SW 1271 (cell line): ENCODE data around the gene SIDT2.
"Not testable (repeated sequence)": the region's sequence is repeated elsewhere in the genome, so short reads cannot be mapped to it uniquely, and the experiment has no call there.

Source experiments
- DNase-seq, 2 experiments: peaks; one replicate each; lab custom pipeline; 2025; lab: John Stamatoyannopoulos, UW

The SIDT2 gene

DNA sequence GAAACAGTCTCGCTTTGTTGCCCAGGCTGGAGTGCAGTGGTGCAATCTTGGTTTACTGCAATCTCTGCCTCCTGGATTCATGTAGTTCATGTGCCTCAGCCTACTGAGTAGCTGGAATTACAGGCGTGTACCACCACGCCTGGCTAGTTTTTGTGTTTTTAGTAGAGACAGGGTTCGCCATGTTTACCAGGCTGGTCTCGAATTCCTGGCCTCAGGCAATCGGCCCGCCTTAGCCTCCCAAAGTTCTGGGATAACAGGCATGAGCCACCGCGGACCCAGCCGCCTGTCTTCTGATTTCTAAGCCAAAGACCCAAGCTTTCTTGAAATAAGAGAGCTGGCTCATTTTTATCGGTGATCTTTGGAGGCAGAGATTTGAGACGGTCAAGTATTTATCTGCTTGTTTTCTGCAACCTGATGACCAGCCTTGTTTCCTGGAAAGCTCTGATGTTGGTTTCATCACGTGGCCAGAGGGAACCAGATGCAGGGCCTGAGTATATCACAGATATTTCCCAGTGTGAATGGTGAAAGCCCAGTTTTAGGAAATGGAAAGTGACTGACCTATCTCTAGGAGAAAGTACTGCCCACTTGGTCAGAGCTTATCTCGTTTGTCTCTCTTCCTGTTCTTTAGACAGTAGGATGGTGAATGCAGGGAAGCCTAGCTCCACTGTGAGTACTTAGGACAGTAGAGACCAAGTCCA, 5.7 kb upstream of the SIDT2 start:
- no peak for DNase-seq

DNA sequence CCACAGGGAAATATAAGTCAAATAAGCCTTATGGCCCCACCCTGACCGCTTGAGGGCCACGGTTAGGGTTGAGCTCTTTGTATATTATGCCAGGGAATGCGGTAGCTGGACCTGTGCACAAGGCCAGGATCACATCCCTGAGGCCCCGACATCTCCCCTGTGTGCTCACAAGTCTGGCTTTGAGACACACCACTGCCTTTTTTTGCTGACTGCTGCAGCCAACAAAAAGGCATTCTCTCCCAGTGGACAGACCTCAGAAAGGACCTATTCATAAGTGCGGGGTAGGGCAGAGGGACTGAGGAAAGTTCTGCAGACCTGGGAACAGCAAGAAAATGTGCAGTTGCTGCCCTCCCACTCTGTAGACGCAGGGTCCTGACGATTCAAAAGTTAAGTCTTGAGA, 3.4 kb upstream of the SIDT2 start:
- DNase-seq: no peak

DNA sequence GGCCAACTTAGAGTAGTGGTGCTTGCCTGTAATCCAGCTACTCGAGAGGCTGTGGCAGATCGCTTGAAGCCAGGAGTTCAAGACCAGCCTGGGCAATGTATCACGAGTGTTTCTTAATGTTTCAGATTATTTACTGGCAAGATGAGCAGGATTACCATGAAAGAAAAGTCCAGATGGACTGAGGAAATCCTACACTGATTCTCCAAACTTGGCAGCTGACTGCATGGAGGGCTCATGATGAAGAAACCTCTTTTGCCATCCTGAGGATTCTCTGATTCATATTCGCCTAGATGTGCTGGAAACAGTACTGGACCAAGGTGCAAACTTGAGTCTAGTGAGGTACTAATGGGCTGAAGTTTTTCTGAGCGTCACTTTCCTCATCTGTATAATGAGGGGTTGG, 2.8 kb upstream of the SIDT2 start:
- no peak for DNase-seq

DNA sequence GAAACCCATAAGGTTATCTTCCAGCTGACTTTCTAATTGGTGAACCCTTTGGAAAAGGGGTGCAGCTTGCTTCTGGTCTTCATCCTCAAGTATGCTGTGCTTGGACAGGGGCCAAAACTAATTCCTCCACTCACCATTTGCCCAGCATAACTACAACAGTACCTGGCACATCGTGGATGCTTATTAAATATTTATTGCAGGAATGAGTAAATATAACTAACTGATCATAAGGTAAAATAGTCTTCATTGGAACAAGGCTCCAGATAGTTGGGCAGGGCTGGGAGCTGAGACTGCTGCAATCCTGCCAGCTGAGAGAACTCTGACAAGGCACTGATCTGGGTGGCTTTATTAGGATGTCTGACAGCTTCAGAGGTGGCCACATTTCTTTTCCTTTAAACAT, 2.4 kb upstream of the SIDT2 start:
- DNase-seq: no peak

DNA sequence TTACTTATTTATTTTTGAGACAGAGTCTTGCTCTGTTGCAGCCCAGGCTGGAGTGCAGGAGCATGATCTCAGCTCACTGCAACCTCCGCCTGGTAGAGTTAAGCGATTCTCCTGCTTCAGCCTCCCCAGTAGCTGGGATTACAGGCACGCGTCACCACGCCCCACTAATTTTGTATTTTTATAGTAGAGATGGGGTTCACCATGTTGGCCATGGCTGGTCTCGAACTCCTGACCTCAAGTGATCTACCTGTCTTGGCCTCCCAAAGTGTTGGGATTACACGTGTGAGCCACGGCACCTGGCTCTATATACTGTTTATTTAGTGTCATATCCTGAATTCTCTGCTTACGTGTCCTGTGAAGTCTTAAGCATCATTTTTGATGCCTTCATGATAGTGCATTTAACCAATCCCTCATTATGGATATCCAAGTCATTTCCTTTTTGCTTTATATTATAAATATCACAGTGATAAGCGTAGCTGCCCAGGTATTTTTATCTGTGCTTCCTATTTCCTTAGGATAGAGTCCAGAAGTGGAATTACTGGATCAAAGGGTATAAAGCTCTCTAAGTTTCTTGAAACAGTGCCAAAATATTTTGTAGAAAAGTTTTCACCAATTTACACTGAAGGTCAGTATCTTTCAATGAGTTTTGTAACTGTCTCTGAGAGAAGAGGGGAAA, 871 bp upstream of the SIDT2 start:
- DNase-seq: no peak

DNA sequence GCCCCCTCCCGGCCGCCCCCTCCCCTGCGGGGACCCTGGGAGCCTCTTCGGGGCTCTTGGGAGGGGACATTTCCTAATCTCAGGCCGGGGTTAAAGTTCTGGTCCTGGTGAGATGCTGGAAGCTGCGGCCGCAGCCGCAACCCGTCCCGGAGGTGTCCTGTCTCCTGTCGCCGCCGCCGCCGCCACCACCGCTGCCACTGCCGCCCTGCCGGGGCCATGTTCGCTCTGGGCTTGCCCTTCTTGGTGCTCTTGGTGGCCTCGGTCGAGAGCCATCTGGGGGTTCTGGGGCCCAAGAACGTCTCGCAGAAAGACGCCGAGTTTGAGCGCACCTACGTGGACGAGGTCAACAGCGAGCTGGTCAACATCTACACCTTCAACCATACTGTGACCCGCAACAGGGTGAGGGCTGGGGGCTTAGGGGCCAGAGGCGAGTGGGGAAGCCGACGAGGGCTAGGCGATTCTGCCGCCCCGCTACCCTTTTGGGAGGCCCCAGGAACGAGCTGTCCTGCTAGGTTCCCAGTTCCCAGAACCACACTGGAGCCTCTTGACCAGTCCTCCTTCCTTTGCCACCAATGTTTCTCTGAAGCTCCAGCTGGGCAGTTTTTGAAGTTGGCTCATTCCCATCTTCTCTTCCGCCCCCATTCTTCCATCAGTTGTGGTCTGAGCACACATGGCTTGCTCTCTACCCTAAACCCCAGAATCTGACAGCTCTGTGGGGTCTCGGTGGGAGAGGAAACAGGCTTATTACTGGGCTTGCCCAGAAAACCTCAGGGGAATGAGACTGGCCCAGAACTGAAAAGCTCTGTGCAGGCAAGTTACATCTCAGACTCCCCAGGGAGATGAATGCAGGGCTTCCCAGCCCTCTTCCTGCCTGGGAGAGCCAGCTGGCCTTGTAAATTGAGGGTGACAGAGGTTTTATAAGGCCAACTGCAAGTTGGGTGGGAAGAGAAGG, 781 bp downstream of the SIDT2 start:
- DNase-seq: no peak

DNA sequence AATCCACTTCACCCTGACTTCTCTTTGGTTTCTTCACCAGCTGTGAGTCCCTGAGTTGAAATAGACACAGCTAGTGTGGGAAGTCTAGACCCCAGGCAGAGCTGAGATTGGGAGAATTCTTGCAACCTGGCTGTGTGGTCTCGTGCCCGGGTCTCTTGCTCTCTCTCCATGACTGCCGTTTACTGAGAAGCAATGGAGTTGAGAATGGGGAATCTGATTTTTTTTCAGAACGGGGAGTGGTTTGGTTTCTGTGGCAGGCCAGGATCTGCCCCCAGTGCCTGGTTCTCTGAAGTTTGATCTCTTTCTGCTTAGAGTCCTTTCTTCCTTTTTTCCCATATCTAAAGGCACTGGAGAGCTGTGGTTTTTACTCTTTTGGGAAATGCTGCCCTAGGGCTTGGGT, 1.5 kb downstream of the SIDT2 start:
- no peak for DNase-seq

DNA sequence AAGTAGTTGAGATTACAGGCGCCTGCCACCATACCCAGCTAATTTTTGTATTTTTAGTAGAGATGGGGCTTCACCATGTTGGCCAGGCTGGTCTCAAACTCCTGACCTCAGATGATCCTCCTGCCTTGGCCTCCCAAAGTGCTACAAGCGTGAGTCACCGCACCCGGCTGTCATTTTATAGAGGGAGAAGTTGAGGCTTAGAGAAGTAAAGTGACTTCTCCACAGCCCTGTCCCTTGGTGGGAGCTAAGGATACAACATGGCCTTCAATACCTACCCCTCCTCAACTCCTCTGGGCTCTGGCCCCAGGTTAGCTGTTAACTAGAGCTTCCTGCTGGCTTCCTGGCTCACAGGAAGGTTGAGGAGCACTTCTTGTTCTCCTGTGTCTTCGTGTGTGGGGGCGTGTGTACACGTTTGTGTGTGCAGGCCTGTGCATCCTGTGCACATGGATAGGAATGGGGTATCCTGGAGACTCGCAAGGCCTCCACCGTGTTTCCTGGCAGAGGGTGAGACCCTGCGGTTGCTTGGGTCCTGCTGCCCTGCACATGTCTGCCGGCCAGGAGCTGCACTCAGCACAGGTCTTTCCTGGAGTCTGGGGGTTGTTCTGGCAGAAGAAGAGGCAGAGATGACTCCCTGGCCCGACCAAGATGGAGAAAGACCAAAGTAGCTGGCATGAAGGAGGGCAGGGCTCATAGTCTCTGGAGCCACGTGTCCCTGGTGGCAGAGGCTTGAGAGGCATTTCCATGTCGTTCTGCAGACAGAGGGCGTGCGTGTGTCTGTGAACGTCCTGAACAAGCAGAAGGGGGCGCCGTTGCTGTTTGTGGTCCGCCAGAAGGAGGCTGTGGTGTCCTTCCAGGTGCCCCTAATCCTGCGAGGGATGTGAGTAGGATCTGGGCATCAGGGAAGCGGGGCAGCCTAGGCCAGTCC, 2.4 kb downstream of the SIDT2 start:
- DNase-seq: no peak

DNA sequence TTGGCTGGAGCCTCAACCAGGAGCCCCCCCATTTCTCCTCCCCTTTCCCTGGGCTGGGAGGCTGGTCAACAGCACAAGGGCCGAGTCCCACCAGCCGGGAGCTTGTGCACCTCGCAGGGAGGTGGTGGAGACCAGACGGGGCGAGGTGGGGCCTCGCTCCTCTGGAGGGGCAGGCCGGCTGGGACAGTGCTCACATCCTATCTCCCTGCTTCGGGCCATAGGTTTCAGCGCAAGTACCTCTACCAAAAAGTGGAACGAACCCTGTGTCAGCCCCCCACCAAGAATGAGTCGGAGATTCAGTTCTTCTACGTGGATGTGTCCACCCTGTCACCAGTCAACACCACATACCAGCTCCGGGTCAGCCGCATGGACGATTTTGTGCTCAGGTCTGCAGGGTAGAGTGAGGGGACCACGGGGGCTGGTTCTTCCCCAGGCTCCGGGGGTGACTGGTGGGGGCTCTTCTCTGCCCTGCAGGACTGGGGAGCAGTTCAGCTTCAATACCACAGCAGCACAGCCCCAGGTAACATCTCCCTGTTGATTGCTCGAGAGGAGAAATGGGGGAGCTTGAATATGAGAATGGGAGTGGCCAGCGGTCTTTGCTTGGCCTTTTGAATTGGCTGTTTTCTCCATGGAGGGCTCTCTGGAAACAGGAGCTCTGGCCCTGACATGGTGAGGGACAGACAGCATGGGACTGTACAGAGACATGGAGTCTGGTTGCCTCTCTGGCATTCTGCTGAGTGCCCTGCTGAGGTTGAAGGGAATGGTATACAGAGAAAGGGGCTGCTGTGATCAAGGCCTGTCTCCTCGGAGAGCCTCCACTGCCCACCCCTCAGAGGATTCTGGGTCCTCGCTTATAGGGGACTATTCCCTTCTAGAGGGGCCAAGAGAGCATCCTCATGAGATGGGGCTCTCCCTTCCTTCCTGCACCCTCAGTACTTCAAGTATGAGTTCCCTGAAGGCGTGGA, 3.3 kb downstream of the SIDT2 start:
- no peak for DNase-seq

DNA sequence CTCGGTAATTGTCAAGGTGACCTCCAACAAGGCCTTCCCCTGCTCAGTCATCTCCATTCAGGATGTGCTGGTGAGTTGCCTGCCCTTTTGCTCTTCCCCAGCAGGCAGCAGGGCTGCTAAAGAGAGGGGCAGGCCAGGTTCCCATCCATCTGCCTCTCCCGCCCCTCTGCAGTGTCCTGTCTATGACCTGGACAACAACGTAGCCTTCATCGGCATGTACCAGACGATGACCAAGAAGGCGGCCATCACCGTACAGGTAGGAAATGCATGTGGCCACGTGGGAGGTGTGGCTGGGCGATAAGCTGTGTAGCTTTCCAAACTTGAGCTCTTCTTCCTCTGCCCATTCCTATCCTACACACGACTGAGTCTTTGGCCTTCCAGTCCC, 4.0 kb downstream of the SIDT2 start:
- no peak for DNase-seq

DNA sequence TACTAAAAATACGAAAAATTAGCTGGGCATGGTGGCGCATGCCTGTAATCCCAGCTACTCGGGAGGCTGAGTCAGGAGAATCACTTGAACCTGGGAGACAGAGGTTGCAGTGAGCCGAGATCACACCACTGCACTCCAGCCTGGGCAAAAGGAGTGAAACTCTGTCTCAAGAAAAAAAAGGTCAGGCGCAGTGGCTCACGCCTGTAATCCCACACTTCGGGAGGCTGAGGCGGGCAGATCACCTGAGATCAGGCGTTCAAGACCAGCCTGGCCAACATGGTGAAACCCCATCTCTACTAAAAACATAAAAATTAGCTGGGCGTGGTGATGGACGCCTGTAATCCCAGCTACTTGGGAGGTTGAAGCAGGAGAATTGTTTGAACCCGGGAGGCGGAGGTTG, 4.6 kb downstream of the SIDT2 start:
- not testable (repeated sequence) for DNase-seq

DNA sequence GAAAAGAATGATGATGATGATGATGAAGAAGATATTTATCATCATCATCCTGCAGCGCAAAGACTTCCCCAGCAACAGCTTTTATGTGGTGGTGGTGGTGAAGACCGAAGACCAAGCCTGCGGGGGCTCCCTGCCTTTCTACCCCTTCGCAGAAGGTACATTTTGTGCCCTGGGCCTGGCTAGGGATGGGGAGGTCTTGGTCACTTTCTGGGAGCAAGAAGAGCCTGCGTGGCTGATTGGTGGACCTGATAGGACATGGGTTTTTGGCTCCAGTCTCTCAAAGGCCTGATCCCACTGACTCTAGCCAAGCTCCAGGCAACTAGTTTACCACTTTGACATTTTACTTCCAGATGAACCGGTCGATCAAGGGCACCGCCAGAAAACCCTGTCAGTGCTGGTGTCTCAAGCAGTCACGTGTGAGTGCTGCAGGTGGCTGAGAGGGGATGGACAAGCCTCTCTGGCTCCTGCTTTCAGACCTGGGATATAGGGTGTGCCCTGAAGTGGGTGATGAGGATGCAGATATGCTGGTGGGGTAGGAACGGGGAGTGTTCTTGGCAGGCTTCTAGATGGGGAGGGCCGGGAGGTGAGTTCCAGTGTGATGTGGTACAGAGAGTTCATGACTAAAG, 5.3 kb downstream of the SIDT2 start:
- DNase-seq: no peak

DNA sequence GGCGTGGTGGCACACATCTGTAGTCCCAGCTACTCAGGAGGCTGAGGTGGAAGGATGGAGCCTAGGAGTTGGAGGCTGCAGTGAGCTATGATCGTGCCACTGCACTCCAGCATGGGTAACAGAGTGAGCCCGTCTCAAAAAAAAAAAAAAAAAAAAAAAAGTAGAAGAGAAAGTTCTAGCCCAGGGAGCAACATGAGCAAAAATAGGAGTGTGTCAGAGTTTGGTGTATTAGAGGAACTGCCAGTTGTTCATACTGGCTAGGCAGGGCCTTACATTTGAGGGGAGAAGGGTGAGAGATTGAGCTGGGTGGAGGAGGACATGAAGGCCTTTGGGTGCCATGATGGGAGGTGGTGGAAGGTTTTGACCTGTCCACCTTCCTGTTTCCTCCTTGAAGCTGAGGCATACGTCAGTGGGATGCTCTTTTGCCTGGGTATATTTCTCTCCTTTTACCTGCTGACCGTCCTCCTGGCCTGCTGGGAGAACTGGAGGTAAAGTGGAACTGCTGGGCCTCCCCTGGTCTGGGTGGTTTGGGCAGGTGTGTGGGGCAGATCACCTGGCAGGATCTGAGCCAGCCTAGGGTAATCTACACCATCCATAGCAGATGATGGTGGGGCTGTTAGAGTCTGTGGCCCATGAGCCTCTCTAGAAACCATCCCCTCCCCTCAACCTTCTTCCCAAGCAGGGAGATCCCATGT, 7.3 kb downstream of the SIDT2 start:
- DNase-seq: no peak

DNA sequence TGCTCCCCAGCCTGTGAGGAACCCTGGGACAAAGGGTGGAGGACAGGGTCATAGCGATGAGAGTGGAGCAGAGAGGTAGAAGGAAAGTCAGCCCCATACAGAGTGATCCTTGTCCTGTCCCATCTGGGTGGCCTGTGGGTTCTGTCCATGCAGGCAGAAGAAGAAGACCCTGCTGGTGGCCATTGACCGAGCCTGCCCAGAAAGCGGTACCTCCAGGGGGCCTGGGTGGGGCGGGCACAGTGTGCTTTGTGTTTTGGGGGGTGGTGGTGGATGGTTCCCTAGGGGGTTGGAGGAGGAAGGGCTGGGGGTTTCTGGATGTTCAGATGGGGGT, 7.9 kb downstream of the SIDT2 start:
- no peak for DNase-seq

DNA sequence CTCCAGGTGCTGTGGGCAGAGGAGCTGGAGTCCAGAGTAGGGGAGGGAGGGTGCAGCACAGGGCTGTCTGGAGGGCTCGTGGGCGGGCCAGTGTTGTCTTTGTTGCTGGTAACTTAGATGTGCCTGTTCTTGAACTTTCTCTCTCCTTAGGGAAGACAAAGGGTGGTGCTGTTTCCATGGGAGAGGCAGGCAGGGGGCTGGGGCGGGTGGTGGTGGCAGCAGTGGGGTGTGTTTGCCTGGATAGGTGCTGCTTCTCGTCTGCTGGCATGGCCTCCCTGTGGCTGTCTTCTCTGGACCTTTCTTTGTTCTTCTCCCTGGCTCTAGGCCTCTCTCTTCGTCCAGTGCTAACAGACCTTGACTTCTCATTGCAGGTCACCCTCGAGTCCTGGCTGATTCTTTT, 8.5 kb downstream of the SIDT2 start:
- no peak for DNase-seq

DNA sequence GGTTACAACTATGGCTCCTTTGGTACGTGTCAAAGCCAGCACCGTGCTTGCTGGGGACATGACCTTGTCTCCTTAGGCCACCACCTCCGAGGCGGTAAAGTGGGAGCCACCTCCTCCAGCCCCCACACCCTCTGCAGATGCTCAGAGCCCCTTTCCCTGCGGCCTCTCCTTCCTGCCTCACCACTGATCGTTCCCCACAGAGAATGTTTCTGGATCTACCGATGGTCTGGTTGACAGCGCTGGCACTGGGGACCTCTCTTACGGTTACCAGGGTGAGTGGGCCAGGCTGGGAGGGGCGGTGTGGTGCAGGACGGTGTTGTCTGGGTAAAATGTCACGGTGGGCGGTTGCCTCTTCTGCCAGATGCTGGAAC, 8.9 kb downstream of the SIDT2 start:
- no peak for DNase-seq

DNA sequence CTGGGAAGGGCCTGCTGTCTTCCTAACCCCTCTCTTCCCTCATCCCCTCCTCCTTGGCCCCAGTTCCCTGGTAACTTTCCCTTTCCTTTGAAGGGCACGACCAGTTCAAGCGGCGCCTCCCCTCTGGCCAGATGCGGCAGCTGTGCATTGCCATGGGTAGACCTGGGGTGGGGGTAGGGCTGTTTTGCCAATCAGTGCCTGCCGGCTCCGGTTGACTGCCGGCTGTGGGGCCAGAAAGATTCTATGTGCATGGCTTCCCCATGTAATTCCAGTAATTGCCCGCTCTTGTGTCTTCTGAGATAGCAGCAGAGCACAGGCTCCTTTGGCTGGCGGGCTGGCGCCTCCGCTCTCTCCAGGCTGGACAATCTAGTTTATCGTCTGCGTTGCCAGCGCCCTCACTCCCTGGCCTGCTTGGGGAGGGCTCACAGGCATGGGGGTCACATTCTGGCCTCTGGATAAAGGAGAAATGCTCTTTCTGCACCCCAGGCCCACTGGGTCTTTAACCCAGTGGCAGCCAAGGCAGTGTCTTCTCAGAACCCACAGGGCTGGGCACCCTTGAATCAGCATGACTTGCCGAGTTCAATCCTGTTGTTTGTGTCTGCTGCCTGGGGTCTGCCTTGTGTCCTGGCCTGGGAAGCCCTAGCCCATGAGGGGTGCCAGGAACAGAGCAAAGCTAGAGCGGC, 9.4 kb downstream of the SIDT2 start:
- DNase-seq: no peak

DNA sequence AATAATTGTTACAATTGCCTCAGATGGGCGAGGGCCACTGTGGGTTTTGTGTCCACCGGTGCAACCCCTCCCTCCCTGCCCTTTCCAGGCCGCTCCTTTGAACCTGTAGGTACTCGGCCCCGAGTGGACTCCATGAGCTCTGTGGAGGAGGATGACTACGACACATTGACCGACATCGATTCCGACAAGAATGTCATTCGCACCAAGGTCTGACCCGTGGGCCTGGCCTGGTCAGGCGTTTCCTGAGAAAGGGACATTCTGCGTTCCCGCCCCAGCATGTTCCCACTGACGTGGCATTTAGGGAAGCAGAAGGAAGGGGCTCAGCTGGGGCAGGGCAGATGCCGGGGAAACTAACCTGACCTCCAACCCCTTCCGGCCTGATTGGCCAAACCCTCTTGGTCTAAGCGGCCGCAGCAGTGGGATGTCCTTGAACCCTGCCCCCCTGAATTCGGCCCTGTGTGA, 10.1 kb downstream of the SIDT2 start:
- DNase-seq: no peak
